Gastroesophageal sphincter (tissue), 3 donors: Measurements from ENCODE around the gene MIOS.

Source experiments
- EP300 ChIP-seq: sonication (generic); formaldehyde crosslinking; IDR thresholded peaks from one replicate; pipeline ENCODE4 v1.6.1; 2017; ENCODE audit warnings: antibody characterized with exemption, mild to moderate bottlenecking
- POLR2A ChIP-seq, 2 donors: fragments of 450-650 bp; IDR thresholded peaks; one replicate each; pipeline ENCODE4 v1.6.1; 2017; ENCODE audit warnings: antibody characterized with exemption in 2 of 2, mild to moderate bottlenecking in 2 of 2, moderate library complexity in 1 of 2
- POLR2AphosphoS5 ChIP-seq: sonication (generic); formaldehyde crosslinking; IDR thresholded peaks from one replicate; pipeline ENCODE4 v1.6.1; 2017; ENCODE audit warnings: antibody characterized with exemption
- TF ChIP-seq, protein P1 (sequence below), 4 experiments: fragments of 200-600 bp in 2 of 4; fragments of 450-650 bp in 2 of 4; sonication (generic) in 1 of 4; IDR thresholded peaks; one replicate each; pipeline ENCODE4 v1.5.1; 2017 to 2019; ENCODE audit warnings: antibody characterized with exemption in 4 of 4, mild to moderate bottlenecking in 2 of 4, moderate library complexity in 2 of 4

DNA sequence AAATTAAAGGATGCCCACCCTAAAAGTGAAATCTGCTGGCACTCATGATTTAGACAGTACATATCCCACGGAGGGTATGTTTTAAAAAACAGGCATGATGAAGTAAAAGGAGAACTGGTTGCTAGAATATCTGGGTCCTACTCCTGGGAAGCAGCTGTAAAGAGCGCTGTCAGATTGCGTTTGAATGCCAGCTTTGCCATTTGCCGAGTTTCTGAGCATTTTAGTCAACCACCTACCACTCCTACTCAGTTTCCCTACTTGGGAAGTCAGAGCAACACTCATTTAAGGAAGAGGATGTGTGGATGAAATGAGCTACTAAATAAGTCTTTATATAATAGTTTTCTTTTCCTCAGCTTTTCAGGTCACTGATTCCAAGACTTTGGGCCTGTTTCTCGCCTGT, 72.7 kb downstream of the MIOS start:
- TF ChIP-seq POLR2A (IDR thresholded peaks at IDR 0.05) (no peak), POLR2AphosphoS5 (no peak), EP300 (no peak)
- TF ChIP-seq, protein P1, sequence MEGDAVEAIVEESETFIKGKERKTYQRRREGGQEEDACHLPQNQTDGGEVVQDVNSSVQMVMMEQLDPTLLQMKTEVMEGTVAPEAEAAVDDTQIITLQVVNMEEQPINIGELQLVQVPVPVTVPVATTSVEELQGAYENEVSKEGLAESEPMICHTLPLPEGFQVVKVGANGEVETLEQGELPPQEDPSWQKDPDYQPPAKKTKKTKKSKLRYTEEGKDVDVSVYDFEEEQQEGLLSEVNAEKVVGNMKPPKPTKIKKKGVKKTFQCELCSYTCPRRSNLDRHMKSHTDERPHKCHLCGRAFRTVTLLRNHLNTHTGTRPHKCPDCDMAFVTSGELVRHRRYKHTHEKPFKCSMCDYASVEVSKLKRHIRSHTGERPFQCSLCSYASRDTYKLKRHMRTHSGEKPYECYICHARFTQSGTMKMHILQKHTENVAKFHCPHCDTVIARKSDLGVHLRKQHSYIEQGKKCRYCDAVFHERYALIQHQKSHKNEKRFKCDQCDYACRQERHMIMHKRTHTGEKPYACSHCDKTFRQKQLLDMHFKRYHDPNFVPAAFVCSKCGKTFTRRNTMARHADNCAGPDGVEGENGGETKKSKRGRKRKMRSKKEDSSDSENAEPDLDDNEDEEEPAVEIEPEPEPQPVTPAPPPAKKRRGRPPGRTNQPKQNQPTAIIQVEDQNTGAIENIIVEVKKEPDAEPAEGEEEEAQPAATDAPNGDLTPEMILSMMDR (IDR thresholded peaks at IDR 0.05) = no peak
